GM12874 (cell line): Measurements from ENCODE around the gene MAGOHB.

ENCODE experiments used
- TF ChIP-seq, protein P1 (sequence below): IDR thresholded peaks from 2 replicates; pipeline ENCODE4 v1.5.1; 2011; ENCODE audit warnings: low read depth, mild to moderate bottlenecking, control low read depth, low read length, moderate library complexity; ENCODE audit not compliant: insufficient read depth

Gene MAGOHB

DNA sequence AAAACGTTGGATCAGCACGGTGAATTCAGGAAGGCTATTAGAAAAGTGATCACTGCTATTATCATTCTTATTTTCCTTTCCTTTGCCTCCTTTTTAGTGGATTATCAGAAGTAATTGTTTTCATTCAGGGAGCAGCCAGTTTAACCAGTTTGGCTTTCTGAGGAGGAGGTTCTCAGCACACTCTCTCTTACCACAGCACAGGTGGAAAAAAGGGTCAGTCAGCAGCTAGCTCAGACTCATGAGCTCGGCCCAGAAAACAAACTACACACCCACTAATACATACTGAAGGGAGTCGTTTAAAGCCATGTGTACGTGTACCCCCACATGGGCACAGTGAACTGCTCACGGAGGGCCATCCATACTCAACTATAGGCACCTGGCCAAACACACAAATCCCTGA is 23.2 kb upstream of the MAGOHB start:
- TF ChIP-seq, protein P1, sequence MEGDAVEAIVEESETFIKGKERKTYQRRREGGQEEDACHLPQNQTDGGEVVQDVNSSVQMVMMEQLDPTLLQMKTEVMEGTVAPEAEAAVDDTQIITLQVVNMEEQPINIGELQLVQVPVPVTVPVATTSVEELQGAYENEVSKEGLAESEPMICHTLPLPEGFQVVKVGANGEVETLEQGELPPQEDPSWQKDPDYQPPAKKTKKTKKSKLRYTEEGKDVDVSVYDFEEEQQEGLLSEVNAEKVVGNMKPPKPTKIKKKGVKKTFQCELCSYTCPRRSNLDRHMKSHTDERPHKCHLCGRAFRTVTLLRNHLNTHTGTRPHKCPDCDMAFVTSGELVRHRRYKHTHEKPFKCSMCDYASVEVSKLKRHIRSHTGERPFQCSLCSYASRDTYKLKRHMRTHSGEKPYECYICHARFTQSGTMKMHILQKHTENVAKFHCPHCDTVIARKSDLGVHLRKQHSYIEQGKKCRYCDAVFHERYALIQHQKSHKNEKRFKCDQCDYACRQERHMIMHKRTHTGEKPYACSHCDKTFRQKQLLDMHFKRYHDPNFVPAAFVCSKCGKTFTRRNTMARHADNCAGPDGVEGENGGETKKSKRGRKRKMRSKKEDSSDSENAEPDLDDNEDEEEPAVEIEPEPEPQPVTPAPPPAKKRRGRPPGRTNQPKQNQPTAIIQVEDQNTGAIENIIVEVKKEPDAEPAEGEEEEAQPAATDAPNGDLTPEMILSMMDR = no peak

DNA sequence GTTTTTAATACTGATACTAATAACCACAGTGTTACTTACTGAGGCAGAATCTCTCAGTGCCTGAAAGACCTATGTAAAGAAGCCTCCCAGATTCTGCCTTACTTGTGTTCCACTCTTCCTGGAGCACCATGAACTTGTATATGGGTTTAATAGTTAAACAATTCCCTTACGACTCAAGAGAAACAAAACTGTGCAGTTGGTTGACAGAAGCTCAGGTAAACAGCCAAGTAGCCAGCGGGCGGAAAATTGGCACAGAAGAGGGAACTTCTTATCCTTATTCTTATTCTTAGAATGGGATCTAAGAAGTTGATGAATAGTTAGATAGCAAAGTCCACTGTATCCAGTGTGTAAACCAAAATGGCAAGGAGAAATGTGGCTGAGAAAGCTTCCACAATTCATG is 22.7 kb upstream of the MAGOHB start:
- TF ChIP-seq, protein P1 = no peak

DNA sequence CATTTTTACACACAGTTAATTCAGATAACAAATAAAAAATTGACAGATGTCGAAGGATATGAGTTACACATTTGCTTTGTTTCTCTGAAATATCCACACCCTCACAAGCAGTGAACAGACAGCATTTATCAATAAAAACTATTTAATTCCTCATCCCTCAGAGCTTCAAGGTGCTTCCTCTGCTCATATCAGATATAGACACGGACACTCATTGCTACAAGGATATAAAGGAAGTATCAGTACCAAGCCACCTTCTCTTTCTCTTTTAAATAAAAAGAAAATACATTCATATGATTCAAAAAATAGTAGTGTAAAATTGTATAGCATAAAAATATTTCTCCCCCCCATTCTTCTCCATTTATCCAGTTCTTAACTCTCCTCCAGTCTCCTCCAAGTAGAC is 21.9 kb upstream of the MAGOHB start:
- TF ChIP-seq, protein P1 = no peak

DNA sequence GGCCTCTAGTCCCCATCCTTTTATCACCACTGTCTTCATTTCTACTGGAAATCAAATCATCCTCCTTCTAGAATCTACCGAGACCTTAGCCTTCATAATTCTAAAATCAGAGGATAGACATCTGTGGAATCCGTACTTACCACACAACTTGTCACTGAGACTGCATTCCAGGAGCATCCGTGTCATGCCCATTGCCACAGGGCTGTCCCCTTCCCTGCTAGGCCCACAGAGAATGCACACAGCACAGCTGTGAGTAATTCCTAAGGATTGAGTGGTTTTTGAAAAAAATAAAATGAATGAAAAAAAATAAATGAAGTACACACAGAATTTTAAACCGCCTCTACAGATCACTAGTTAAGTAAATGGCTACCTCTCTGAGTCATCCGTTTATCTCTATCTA is 21.0 kb upstream of the MAGOHB start:
- TF ChIP-seq, protein P1 = no peak

DNA sequence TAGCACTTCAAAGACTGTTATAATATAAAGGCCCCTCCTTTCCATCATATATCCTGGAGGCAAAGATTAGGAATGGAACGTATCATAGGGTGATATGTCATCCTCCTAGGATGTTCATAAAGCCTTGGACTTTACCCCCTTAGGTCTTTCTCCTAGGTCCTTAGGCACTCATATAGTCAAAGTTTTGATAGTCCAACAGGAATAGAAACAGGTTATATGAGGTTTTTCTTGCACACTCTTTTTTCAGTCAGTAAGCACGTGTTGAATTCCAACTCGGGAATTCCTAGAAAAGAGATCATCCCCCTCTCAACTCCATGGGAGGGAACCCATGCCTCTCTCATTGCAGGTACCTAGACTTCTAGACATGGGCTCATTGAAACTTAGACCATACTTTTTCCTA is 20.1 kb upstream of the MAGOHB start:
- TF ChIP-seq, protein P1 = no peak

DNA sequence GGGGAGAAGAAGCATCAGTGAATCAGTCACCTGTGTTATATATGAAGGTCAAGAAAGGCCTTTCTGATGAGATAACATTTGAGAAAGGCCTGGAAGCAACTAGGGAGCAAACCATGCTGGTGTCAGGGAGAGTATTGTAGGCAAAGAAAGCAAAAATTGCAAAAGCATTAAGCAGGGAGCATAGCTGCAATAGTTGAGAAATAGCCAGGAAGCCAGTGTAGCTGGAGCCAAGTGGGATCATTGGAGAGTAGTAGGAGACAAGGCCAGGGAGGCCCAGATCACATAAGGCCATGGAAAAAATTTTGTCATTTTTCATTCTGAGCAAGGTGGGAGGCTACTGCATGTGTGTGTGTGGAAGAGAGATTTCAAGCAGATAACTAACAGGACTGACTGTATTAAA is 18.8 kb upstream of the MAGOHB start:
- TF ChIP-seq, protein P1 = no peak

DNA sequence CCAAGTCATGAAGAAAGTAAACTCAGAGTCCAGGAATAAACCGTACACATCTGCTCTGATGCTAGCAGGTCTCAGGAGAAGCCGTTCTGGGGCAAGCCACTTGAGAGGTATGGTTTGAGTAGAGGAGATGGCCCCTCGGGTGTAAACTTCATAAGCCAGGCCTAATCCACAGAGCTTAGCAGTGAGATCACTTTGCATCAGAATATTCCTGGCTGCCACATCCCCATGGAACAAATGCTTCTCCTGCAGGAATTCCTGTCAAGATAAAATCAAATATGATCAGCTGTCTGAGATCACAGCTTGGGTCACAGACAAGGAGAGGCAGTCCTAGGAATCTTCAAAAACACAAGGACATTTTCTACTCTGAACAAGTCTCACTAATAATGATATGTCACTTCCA is 11.2 kb upstream of the MAGOHB start:
- TF ChIP-seq, protein P1 = no peak

DNA sequence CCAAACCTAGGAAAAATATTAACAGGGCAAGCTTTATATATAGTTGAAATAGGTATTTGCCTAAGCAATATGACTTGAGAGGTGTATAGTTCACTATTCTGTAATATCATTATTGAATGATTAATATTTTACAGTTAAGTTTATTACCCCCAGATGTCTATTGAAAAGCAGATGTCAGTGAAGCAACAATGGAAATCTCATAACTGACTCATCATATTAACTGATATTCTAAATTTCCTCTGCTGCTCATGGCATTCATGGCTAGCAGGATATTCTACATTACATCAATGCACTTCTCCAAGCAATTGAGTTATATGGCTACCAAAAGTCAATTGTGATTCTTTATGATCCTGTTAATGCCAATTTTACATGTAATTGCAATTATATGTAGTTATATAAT is 9.7 kb upstream of the MAGOHB start:
- TF ChIP-seq, protein P1 = no peak
